Ovary (tissue), 9 donors: ENCODE results near the gene GTF2H1. TPM values are rescaled to one million over a fixed set of nuclear protein-coding genes. Genes with fewer than 3 reads are reported as not detected.

Source experiments
- DNase-seq, 5 donors: peaks; one replicate each; pipeline ENCODE4 v3.0.0-alpha.2; 2019 to 2020
- H3K27ac ChIP-seq, 2 donors: fragments of 200-600 bp; one replicate each; pipeline versions ENCODE4 v1.5.1 to v1.8.0; 2019 to 2022
- H3K27me3 ChIP-seq: fragments of 200-600 bp; one replicate; pipeline ENCODE4 v1.8.0; 2022
- H3K36me3 ChIP-seq: fragments of 200-600 bp; sonication (generic); one replicate; pipeline ENCODE4 v1.5.1; 2019
- H3K4me1 ChIP-seq: one replicate; pipeline ENCODE4 v1.8.1; 2013; ENCODE audit warnings: mild to moderate bottlenecking, moderate library complexity; ENCODE audit not compliant: insufficient read depth
- H3K4me3 ChIP-seq: fragments of 200-600 bp; sonication (generic); one replicate; pipeline ENCODE4 v1.5.1; 2017
- H3K9me3 ChIP-seq, 2 donors: fragments of 200-600 bp in 1 of 2; sonication (generic) in 1 of 2; one replicate each; pipeline versions ENCODE4 v1.5.1 to v1.8.1; 2013 to 2019; ENCODE audit warnings: mild to moderate bottlenecking in 1 of 2, moderate library complexity in 1 of 2
- EP300 ChIP-seq: sonication (generic); formaldehyde crosslinking; IDR thresholded peaks from one replicate; pipeline ENCODE4 v1.6.1; 2017; ENCODE audit warnings: antibody characterized with exemption
- POLR2A ChIP-seq: fragments of 450-650 bp; IDR thresholded peaks from one replicate; pipeline ENCODE4 v1.6.1; 2017; ENCODE audit warnings: antibody characterized with exemption, mild to moderate bottlenecking, moderate library complexity
- WGBS, 3 donors: extraction: QIAGEN DNeasy Blood & Tissue Kit in 1 of 3; methylation state at CpG; one replicate each; pipeline versions ENCODE4 v1.1.5 to v1.1.7; 2013 to 2017; 5-methylcytosine and 5-hydroxymethylcytosine counted together
- intact Hi-C, 4 donors: fragments of 100-400 bp; cut with DNase I; formaldehyde crosslinking; loops; one replicate each; pipeline versions ENCODE4 v1.11.0 to v1.15.1; 2022 to 2023
- polyA plus RNA-seq, 2 donors: library from polyadenylated mRNA; stranded (reverse); fragments of 200-250 nt in 1 of 2; fragments of 350-450 nt in 1 of 2; fragmentation: Illumina TruSeq in 1 of 2; extraction: RNeasy Lipid Tissue Mini Kit (QIAGEN cat#74804) in 1 of 2; gene quantifications; one replicate each; pipeline ENCODE4 v1.2.3, GENCODE V29; 2013 to 2014
- total RNA-seq, 7 donors: library from RNA; depleted of rRNA in 2 of 7; stranded (reverse); fragments of >200 nt in 2 of 7; fragmentation: NEBNext Ultra II Directional in 3 of 7; extraction: Animal tissue kit (Norgen Biotek cat#: 25700) in 3 of 7; gene quantifications; one replicate each; pipeline versions ENCODE4 v1.1.0 to v1.2.4, GENCODE V29; 2016 to 2023
- TF ChIP-seq, protein P1 (sequence below), 3 donors: fragments of 450-650 bp in 2 of 3; fragments of 200-600 bp in 1 of 3; IDR thresholded peaks; one replicate each; pipeline versions ENCODE4 v1.5.1 to v1.8.0; 2016 to 2022; ENCODE audit warnings: antibody characterized with exemption in 3 of 3, mild to moderate bottlenecking in 1 of 3
- donor health status: DM: no; HTN: no; CAD: no; lungs with moderate emphysema.
- donor health status: DM: no; HTN: no; CAD: no.
- donor health status: Bipolar disorder and iron deficiency.
- donor health status: DM: yes; HTN: yes; CAD: no.
- donor health status: DM: no; HTN: no; CAD: no.
- donor health status: DM: yes; HTN: yes; CAD: no.

GTF2H1 gene
- total and polyA plus RNA-seq, 9 donors: 23.9 to 48.3 (median 38.3) TPM

DNA sequence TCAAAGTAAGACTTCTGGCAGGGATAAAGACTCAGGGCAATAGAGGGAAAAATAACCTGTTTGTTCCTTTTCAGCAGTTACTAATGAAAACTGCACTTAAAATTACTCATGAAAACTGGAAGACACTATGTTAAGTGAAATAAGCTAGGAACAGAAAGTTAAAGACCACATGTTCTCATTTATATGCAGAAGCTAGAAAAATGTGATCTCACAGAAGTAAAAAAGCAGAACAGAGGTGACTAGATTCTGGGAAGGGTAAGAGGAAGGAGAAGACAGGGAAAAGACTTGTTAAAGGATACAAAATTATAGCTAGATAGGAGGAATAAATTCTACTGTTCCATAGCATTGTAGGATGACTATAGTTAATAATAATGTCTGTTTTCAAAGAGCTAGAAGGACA, 22.6 kb upstream of the GTF2H1 start:
- no peaks in the 10 kb centered on the region for H3K9me3 ChIP-seq
- TF ChIP-seq POLR2A (no peak), EP300 (no peak)
- TF ChIP-seq, protein P1, sequence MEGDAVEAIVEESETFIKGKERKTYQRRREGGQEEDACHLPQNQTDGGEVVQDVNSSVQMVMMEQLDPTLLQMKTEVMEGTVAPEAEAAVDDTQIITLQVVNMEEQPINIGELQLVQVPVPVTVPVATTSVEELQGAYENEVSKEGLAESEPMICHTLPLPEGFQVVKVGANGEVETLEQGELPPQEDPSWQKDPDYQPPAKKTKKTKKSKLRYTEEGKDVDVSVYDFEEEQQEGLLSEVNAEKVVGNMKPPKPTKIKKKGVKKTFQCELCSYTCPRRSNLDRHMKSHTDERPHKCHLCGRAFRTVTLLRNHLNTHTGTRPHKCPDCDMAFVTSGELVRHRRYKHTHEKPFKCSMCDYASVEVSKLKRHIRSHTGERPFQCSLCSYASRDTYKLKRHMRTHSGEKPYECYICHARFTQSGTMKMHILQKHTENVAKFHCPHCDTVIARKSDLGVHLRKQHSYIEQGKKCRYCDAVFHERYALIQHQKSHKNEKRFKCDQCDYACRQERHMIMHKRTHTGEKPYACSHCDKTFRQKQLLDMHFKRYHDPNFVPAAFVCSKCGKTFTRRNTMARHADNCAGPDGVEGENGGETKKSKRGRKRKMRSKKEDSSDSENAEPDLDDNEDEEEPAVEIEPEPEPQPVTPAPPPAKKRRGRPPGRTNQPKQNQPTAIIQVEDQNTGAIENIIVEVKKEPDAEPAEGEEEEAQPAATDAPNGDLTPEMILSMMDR (IDR thresholded peaks at IDR 0.05): no peak
- no peak for DNase-seq
- no peaks in the 10 kb centered on the region for H3K4me1 ChIP-seq
- no peaks in the 10 kb centered on the region for H3K36me3 ChIP-seq
- no peak overlapping the region for H3K4me3 ChIP-seq
- no peaks in the 10 kb centered on the region for H3K27me3 ChIP-seq
- no peak overlapping the region for H3K27ac ChIP-seq
- intact Hi-C loops: loop anchor here in 1 of 4 donors (10.0 kb wide), 1 partner anchor 195 kb away; the partner anchor contains the start of gene SAAL1

DNA sequence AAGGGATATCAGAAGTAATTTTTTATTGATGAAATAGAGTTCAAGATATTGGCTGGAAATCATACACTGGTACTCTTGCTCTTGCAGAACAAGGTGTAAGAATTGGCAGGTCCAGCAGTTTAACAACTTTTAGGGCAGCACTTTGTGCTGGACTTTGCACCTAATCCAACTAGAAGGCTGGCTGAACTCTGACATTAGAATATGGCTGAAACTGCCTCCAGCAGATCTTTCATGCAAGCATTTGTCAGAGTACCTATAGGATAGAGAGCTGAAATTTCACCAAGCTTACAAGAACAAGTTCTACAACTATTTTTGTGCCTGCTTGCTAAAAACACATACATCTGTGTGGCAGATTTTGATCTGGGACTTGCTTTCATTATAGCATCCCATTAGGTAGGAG, 17.6 kb upstream of the GTF2H1 start:
- intact Hi-C loops: no loop called here
- Histone ChIP-seq H3K27ac (no peak overlapping the region), H3K4me1 (no peaks in the 10 kb centered on the region), H3K27me3 (no peaks in the 10 kb centered on the region), H3K4me3 (no peak overlapping the region), H3K36me3 (no peaks in the 10 kb centered on the region), H3K9me3 (no peaks in the 10 kb centered on the region)
- DNase-seq: no peak
- TF ChIP-seq EP300 (no peak), POLR2A (no peak)
- TF ChIP-seq, protein P1 (IDR thresholded peaks at IDR 0.05): no peak

DNA sequence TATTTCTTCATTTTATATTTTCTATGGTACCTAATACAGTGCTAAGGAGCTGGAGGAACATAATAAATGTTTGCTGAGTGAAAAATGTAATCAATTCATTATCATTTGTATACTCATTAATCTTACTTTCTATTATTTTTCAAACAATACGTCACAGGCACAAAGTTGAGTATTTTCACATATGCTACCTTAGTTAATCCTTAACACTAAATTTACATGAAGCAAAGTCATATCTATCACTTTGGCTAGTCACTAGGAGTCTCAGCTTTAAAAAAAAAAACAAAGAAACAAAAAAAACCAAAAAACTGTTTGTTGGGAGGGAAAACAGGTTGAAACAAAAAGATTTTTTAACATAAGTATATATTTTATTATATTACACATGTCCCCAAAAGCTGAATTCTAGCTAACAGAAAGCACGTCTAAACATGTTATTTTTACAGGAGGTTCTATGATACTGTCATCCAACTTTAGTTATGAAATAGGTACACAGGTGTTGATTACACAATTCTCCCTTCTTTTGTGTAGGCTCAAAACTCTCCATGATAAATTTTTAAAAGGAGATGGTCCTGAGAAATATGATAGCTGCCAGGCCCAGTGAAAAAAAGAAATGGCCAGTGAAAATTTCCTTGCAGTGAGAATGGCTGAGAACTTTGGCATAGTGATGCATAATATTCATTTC, 14.8 kb upstream of the GTF2H1 start:
- no peak overlapping the region for H3K4me3 ChIP-seq
- TF ChIP-seq POLR2A (no peak), EP300 (no peak)
- TF ChIP-seq, protein P1 (IDR thresholded peaks at IDR 0.05): no peak
- H3K9me3 ChIP-seq: no peaks in the 10 kb centered on the region
- DNase-seq: no peak
- H3K27me3 ChIP-seq: no peaks in the 10 kb centered on the region
- H3K27ac ChIP-seq: no peak overlapping the region
- WGBS, 3 donors: 75 to 83% (median 78%) methylated on average over 2 of the region's 2 CpGs
- H3K4me1 ChIP-seq: peaks cover 7% of the 10 kb centered on the region
- intact Hi-C loops: no loop called here
- no peaks in the 10 kb centered on the region for H3K36me3 ChIP-seq

DNA sequence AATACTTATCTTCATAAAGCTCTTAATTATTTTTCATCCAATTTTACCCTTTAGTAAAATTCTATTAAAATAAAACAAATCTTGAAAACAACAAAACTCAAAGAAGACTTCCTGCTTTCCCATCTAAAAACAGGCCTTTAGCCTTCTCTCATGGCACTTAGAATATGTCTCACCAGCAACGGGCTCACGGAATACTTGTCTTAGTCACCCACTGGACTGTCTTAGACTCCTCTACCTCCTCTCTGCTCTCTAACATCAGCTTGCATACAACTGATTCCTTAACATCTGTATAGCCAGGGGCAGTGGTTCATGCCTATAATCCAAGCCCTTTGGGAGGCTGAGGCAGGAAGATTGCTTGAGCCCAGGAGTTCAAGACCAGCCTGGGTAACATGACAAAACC, 14.1 kb upstream of the GTF2H1 start:
- no peaks in the 10 kb centered on the region for H3K9me3 ChIP-seq
- H3K27ac ChIP-seq: no peak overlapping the region
- no peaks in the 10 kb centered on the region for H3K36me3 ChIP-seq
- whole genome bisulfite sequencing, 3 donors: 93 to 94% (median 93%) methylated on average over 2 of the region's 2 CpGs
- H3K27me3 ChIP-seq: no peaks in the 10 kb centered on the region
- intact Hi-C loops: no loop called here
- no peak overlapping the region for H3K4me3 ChIP-seq
- peaks cover 10% of the 10 kb centered on the region for H3K4me1 ChIP-seq
- no peak for DNase-seq
- TF ChIP-seq, protein P1 (IDR thresholded peaks at IDR 0.05): no peak
- TF ChIP-seq POLR2A: no peak
- no peak for TF ChIP-seq EP300
